Measurements from ENCODE around the gene EML1. TPM values are rescaled to one million over a fixed set of nuclear protein-coding genes. Genes with fewer than 3 reads are reported as not detected.

Gene EML1
- total and polyA plus RNA-seq, 7 donors: 3.1 to 40.4 (median 7.5) TPM

- no peak overlapping the region for H3K27ac ChIP-seq
- 92 to 96% (median 95%) methylated on average over 17 of the region's 17 CpGs for WGBS, 3 donors
- ATAC-seq (no peak), DNase-seq (no peak)
- H3K36me3 ChIP-seq (ENCODE audit: insufficient read depth in 1 of 2, low read depth in 1 of 2): peaks cover 0 to 71% of the 10 kb centered on the region in 2 donors
- no peaks in the 10 kb centered on the region for H3K9me3 ChIP-seq
- no peaks in the 10 kb centered on the region for H3K4me1 ChIP-seq
- no peak overlapping the region for H3K4me3 ChIP-seq
- no peaks in the 10 kb centered on the region for H3K27me3 ChIP-seq (ENCODE audit: insufficient read depth in 3 of 3, low read length in 2 of 3)
- no peak for TF ChIP-seq CTCF (IDR thresholded peaks at IDR 0.05)
- intact Hi-C loops (cut with DNase I): no loop called here
These were observed 146.2 kb downstream of the EML1 start for GRCh38 chr14:99939421-99939820.

- no peak for DNase-seq
- no peak for ATAC-seq
- Histone ChIP-seq H3K27me3 (ENCODE audit: insufficient read depth in 3 of 3, low read length in 2 of 3) (no peaks in the 10 kb centered on the region), H3K4me3 (no peak overlapping the region), H3K27ac (no peak overlapping the region), H3K9me3 (no peaks in the 10 kb centered on the region), H3K4me1 (no peaks in the 10 kb centered on the region), H3K36me3 (ENCODE audit: insufficient read depth in 1 of 2, low read depth in 1 of 2) (peaks cover 0 to 71% of the 10 kb centered on the region in 2 donors)
- TF ChIP-seq CTCF (IDR thresholded peaks at IDR 0.05): no peak
- 95 to 97% (median 96%) methylated on average over 15 of the region's 15 CpGs for WGBS, 3 donors
- intact Hi-C loops (cut with DNase I): no loop called here
These were observed 146.9 kb downstream of the EML1 start for GRCh38 chr14:99940064-99940463.

GRCh38 chr14:99941211-99941610, 148.0 kb downstream of the EML1 start:
- Histone ChIP-seq H3K36me3 (ENCODE audit: insufficient read depth in 1 of 2, low read depth in 1 of 2) (peaks cover 0 to 67% of the 10 kb centered on the region in 2 donors), H3K4me3 (no peak overlapping the region), H3K4me1 (peaks cover 2% of the 10 kb centered on the region), H3K27me3 (ENCODE audit: insufficient read depth in 3 of 3, low read length in 2 of 3) (no peaks in the 10 kb centered on the region), H3K27ac (no peak overlapping the region), H3K9me3 (no peaks in the 10 kb centered on the region)
- DNase-seq (no peak), ATAC-seq (no peak)
- 81 to 83% (median 82%) methylated on average over 1 of the region's 1 CpG for WGBS, 3 donors
- TF ChIP-seq CTCF (IDR thresholded peaks at IDR 0.05): no peak
- intact Hi-C loops (cut with DNase I): no loop called here

- intact Hi-C loops (cut with DNase I): no loop called here
- H3K9me3 ChIP-seq: no peaks in the 10 kb centered on the region
- H3K36me3 ChIP-seq (ENCODE audit: insufficient read depth in 1 of 2, low read depth in 1 of 2): peaks cover 0 to 47% of the 10 kb centered on the region in 2 donors
- peaks cover 14% of the 10 kb centered on the region for H3K4me1 ChIP-seq
- no peak for TF ChIP-seq CTCF (IDR thresholded peaks at IDR 0.05)
- H3K27ac ChIP-seq: no peak overlapping the region
- no peak overlapping the region for H3K4me3 ChIP-seq
- no peak for DNase-seq
- H3K27me3 ChIP-seq (ENCODE audit: insufficient read depth in 3 of 3, low read length in 2 of 3): no peaks in the 10 kb centered on the region
- no peak for ATAC-seq
- 89 to 97% (median 94%) methylated on average over 9 of the region's 9 CpGs for WGBS, 3 donors
These were observed 150.4 kb downstream of the EML1 start for GRCh38 chr14:99943620-99944019.

GRCh38 chr14:99944241-99944651, 151.0 kb downstream of the EML1 start:
- no peaks in the 10 kb centered on the region for H3K27me3 ChIP-seq (ENCODE audit: insufficient read depth in 3 of 3, low read length in 2 of 3)
- intact Hi-C loops (cut with DNase I): no loop called here
- no peak overlapping the region for H3K4me3 ChIP-seq
- no peak for DNase-seq
- H3K4me1 ChIP-seq: peaks cover 14% of the 10 kb centered on the region
- no peaks in the 10 kb centered on the region for H3K9me3 ChIP-seq
- TF ChIP-seq CTCF (IDR thresholded peaks at IDR 0.05): no peak
- no peak for ATAC-seq
- peaks cover 0 to 41% of the 10 kb centered on the region in 2 donors for H3K36me3 ChIP-seq (ENCODE audit: insufficient read depth in 1 of 2, low read depth in 1 of 2)
- no peak overlapping the region for H3K27ac ChIP-seq
- WGBS, 3 donors: 56 to 65% (median 63%) methylated on average over 12 to 13 of the region's 13 CpGs
